ENCODE results near the gene ZNF217.
"Not testable (repeated sequence)": the region's sequence is repeated elsewhere in the genome, so short reads cannot be mapped to it uniquely, and the experiment has no call there.

ZNF217 gene

GRCh38 chr20:53522696-53523095 is 70.9 kb downstream of the ZNF217 start:
- no peak overlapping the region for H3K4me3 ChIP-seq (ENCODE audit: low read depth, low read length)
- TF ChIP-seq POLR2A (IDR thresholded peaks at IDR 0.05; ENCODE audit: extremely low read depth, insufficient read length) (no peak), MYC (IDR thresholded peaks at IDR 0.05; ENCODE audit: low read depth, low read length) (no peak), CTCF (IDR thresholded peaks at IDR 0.05; ENCODE audit: low read depth, low read length) (no peak), MAX (IDR thresholded peaks at IDR 0.05; ENCODE audit: low read depth, low read length) (no peak)
- no peak for DNase-seq (ENCODE audit: low read depth)

- no peak overlapping the region for H3K4me3 ChIP-seq (ENCODE audit: low read depth, low read length)
- TF ChIP-seq MAX (IDR thresholded peaks at IDR 0.05; ENCODE audit: low read depth, low read length) (no peak), MYC (IDR thresholded peaks at IDR 0.05; ENCODE audit: low read depth, low read length) (no peak), POLR2A (IDR thresholded peaks at IDR 0.05; ENCODE audit: extremely low read depth, insufficient read length) (no peak)
- DNase-seq (ENCODE audit: low read depth), result no peak
These were observed 71.6 kb downstream of the ZNF217 start for GRCh38 chr20:53522026-53522425.

- H3K4me3 ChIP-seq (ENCODE audit: low read depth, low read length); DNase-seq (ENCODE audit: low read depth): not testable (repeated sequence)
These were observed 72.2 kb downstream of the ZNF217 start for GRCh38 chr20:53521421-53521820.

GRCh38 chr20:53517146-53517545 is 76.5 kb downstream of the ZNF217 start:
- no peak overlapping the region for H3K4me3 ChIP-seq (ENCODE audit: low read depth, low read length)
- DNase-seq (ENCODE audit: low read depth), result no peak
- TF ChIP-seq MAX (IDR thresholded peaks at IDR 0.05; ENCODE audit: low read depth, low read length), result no peak
- no peak for TF ChIP-seq MYC (IDR thresholded peaks at IDR 0.05; ENCODE audit: low read depth, low read length)
- TF ChIP-seq CTCF (IDR thresholded peaks at IDR 0.05; ENCODE audit: low read depth, low read length), result no peak
